Gastroesophageal sphincter (tissue), 2 donors: ENCODE measurements around the gene ARHGAP12.

ENCODE experiments used
- POLR2A ChIP-seq, 2 donors: fragments of 450-650 bp; IDR thresholded peaks; one replicate each; pipeline ENCODE4 v1.6.1; 2017; ENCODE audit warnings: antibody characterized with exemption in 2 of 2, mild to moderate bottlenecking in 2 of 2, moderate library complexity in 1 of 2
- POLR2AphosphoS5 ChIP-seq: sonication (generic); formaldehyde crosslinking; IDR thresholded peaks from one replicate; pipeline ENCODE4 v1.6.1; 2017; ENCODE audit warnings: antibody characterized with exemption

DNA sequence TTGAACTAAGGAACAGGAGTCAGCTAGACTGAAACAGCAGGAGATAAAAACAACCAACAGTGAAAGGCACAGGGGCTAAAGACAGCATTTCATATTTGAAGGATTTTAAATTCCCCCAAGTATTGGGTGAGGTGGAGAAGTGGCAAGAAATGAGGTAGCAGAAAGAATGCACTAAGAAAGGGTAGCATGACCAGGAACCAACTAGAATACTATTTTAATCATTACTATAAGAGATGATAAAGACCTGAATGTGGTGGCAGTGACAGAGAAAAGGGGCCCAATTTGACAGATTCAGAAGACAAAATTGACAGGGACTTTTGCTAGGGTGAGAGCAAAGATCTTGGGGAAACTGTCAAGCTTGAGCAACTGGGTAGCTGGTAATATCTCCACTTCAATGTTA, 94.9 kb downstream of the ARHGAP12 start:
- TF ChIP-seq POLR2AphosphoS5 (no peak), POLR2A (IDR thresholded peaks at IDR 0.05) (no peak)
